Measurements from ENCODE around the gene ANGPT4.
"Not testable (repeated sequence)": the region's sequence is repeated elsewhere in the genome, so short reads cannot be mapped to it uniquely, and the experiment has no call there.

Gene ANGPT4

GRCh38 chr20:840858-841567 lies 75.1 kb downstream of the ANGPT4 start:
- no peak for FAIRE-seq

- FAIRE-seq, result no peak
Measured at GRCh38 chr20:840503-840857, 75.7 kb downstream of the ANGPT4 start.

- FAIRE-seq, result no peak
Measured at GRCh38 chr20:839626-840025, 76.5 kb downstream of the ANGPT4 start.

- FAIRE-seq, result no peak
Measured at GRCh38 chr20:839015-839414, 77.1 kb downstream of the ANGPT4 start.

GRCh38 chr20:836190-836589 lies 79.9 kb downstream of the ANGPT4 start:
- no peak for FAIRE-seq

- FAIRE-seq, result no peak
Measured at GRCh38 chr20:835608-836045, 80.5 kb downstream of the ANGPT4 start.

GRCh38 chr20:834151-834746 lies 81.9 kb downstream of the ANGPT4 start:
- no peak for FAIRE-seq

- FAIRE-seq, result peak; percentile 53
Measured at GRCh38 chr20:833450-834150, 82.5 kb downstream of the ANGPT4 start, which contains the start of gene FAM110A. FAM110A (plus strand) TSS chr20:833715; CDS start chr20:844805, 11,090 bp downstream.

- no peak for FAIRE-seq
Measured at GRCh38 chr20:833121-833449, 83.0 kb downstream of the ANGPT4 start.

GRCh38 chr20:831956-832355 lies 84.2 kb downstream of the ANGPT4 start:
- no peak for FAIRE-seq

GRCh38 chr20:831251-831650 lies 84.9 kb downstream of the ANGPT4 start:
- no peak for FAIRE-seq

- FAIRE-seq, result no peak
Measured at GRCh38 chr20:830011-830521, 86.1 kb downstream of the ANGPT4 start.

- no peak for FAIRE-seq
Measured at GRCh38 chr20:829551-829950, 86.6 kb downstream of the ANGPT4 start.

- FAIRE-seq, result no peak
Measured at GRCh38 chr20:828987-829386, 87.1 kb downstream of the ANGPT4 start.

GRCh38 chr20:827981-828380 lies 88.2 kb downstream of the ANGPT4 start:
- FAIRE-seq, result not testable (repeated sequence)

GRCh38 chr20:826695-827323 lies 89.3 kb downstream of the ANGPT4 start:
- no peak for FAIRE-seq

GRCh38 chr20:825710-826421 lies 90.3 kb downstream of the ANGPT4 start:
- no peak for FAIRE-seq

GRCh38 chr20:824916-825315 lies 91.2 kb downstream of the ANGPT4 start:
- no peak for FAIRE-seq

GRCh38 chr20:824490-824889 lies 91.6 kb downstream of the ANGPT4 start:
- FAIRE-seq, result no peak

GRCh38 chr20:823574-823902 lies 92.6 kb downstream of the ANGPT4 start:
- FAIRE-seq, result no peak

GRCh38 chr20:822651-823573 lies 93.2 kb downstream of the ANGPT4 start:
- FAIRE-seq, result no peak

GRCh38 chr20:821731-822065 lies 94.4 kb downstream of the ANGPT4 start:
- no peak for FAIRE-seq

Measured in TTC549 (cell line).